ENCODE measurements around the gene MAK.
"Not testable (repeated sequence)": the region's sequence is repeated elsewhere in the genome, so short reads cannot be mapped to it uniquely, and the experiment has no call there.

The MAK gene

GRCh38 chr6:10794239-10794638, 44.1 kb downstream of the MAK start:
- Histone ChIP-seq H2AFZ (ENCODE audit: low read depth, low read length) (no peak overlapping the region), H3K36me3 (ENCODE audit: insufficient read depth, low read length) (peaks cover 7% of the 10 kb centered on the region), H3K27me3 (ENCODE audit: insufficient read depth, low read length) (no peaks in the 10 kb centered on the region), H3K4me1 (ENCODE audit: insufficient read depth, low read length) (no peaks in the 10 kb centered on the region), H3K9me3 (ENCODE audit: low read length) (no peaks in the 10 kb centered on the region), H3K4me3 (ENCODE audit: low read length) (no peak overlapping the region)

GRCh38 chr6:10793695-10794094, 44.6 kb downstream of the MAK start:
- no peaks in the 10 kb centered on the region for H3K9me3 ChIP-seq (ENCODE audit: low read length)
- no peak overlapping the region for H3K4me3 ChIP-seq (ENCODE audit: low read length)
- no peaks in the 10 kb centered on the region for H3K4me1 ChIP-seq (ENCODE audit: insufficient read depth, low read length)
- peaks cover 7% of the 10 kb centered on the region for H3K36me3 ChIP-seq (ENCODE audit: insufficient read depth, low read length)
- no peaks in the 10 kb centered on the region for H3K27me3 ChIP-seq (ENCODE audit: insufficient read depth, low read length)
- H2AFZ ChIP-seq (ENCODE audit: low read depth, low read length) = no peak overlapping the region

- H3K27me3 ChIP-seq (ENCODE audit: insufficient read depth, low read length) = no peaks in the 10 kb centered on the region
- H3K4me3 ChIP-seq (ENCODE audit: low read length) = no peak overlapping the region
- H2AFZ ChIP-seq (ENCODE audit: low read depth, low read length) = no peak overlapping the region
- H3K9me3 ChIP-seq (ENCODE audit: low read length) = no peaks in the 10 kb centered on the region
- peaks cover 7% of the 10 kb centered on the region for H3K36me3 ChIP-seq (ENCODE audit: insufficient read depth, low read length)
- H3K4me1 ChIP-seq (ENCODE audit: insufficient read depth, low read length) = no peaks in the 10 kb centered on the region
These were observed 45.3 kb downstream of the MAK start for GRCh38 chr6:10793035-10793434.

GRCh38 chr6:10792101-10792500, 46.2 kb downstream of the MAK start:
- Histone ChIP-seq H2AFZ (ENCODE audit: low read depth, low read length) (no peak overlapping the region), H3K4me3 (ENCODE audit: low read length) (no peak overlapping the region), H3K9me3 (ENCODE audit: low read length) (no peaks in the 10 kb centered on the region), H3K27me3 (ENCODE audit: insufficient read depth, low read length) (no peaks in the 10 kb centered on the region), H3K36me3 (ENCODE audit: insufficient read depth, low read length) (peaks cover 7% of the 10 kb centered on the region), H3K4me1 (ENCODE audit: insufficient read depth, low read length) (no peaks in the 10 kb centered on the region)

- Histone ChIP-seq H2AFZ (ENCODE audit: low read depth, low read length) (no peak overlapping the region), H3K36me3 (ENCODE audit: insufficient read depth, low read length) (peaks cover 7% of the 10 kb centered on the region), H3K4me3 (ENCODE audit: low read length) (no peak overlapping the region), H3K9me3 (ENCODE audit: low read length) (no peaks in the 10 kb centered on the region), H3K27me3 (ENCODE audit: insufficient read depth, low read length) (no peaks in the 10 kb centered on the region), H3K4me1 (ENCODE audit: insufficient read depth, low read length) (no peaks in the 10 kb centered on the region)
These were observed 46.7 kb downstream of the MAK start for GRCh38 chr6:10791673-10792072.

- H3K4me3 ChIP-seq (ENCODE audit: low read length) = no peak overlapping the region
- H3K36me3 ChIP-seq (ENCODE audit: insufficient read depth, low read length) = peaks cover 33% of the 10 kb centered on the region
- H3K4me1 ChIP-seq (ENCODE audit: insufficient read depth, low read length) = no peaks in the 10 kb centered on the region
- H3K27me3 ChIP-seq (ENCODE audit: insufficient read depth, low read length) = no peaks in the 10 kb centered on the region
- no peak overlapping the region for H2AFZ ChIP-seq (ENCODE audit: low read depth, low read length)
- H3K9me3 ChIP-seq (ENCODE audit: low read length) = no peaks in the 10 kb centered on the region
These were observed 59.3 kb downstream of the MAK start for GRCh38 chr6:10779076-10779475.

- Histone ChIP-seq H3K9me3 (ENCODE audit: low read length) (no peaks in the 10 kb centered on the region), H3K4me3 (ENCODE audit: low read length) (no peak overlapping the region), H3K36me3 (ENCODE audit: insufficient read depth, low read length) (peaks cover 35% of the 10 kb centered on the region), H3K4me1 (ENCODE audit: insufficient read depth, low read length) (no peaks in the 10 kb centered on the region), H2AFZ (ENCODE audit: low read depth, low read length) (no peak overlapping the region), H3K27me3 (ENCODE audit: insufficient read depth, low read length) (no peaks in the 10 kb centered on the region)
These were observed 60.1 kb downstream of the MAK start for GRCh38 chr6:10778230-10778629.

GRCh38 chr6:10771371-10771894, 66.9 kb downstream of the MAK start:
- H2AFZ ChIP-seq (ENCODE audit: low read depth, low read length) = no peak overlapping the region
- H3K36me3 ChIP-seq (ENCODE audit: insufficient read depth, low read length) = peaks cover 39% of the 10 kb centered on the region
- H3K27me3 ChIP-seq (ENCODE audit: insufficient read depth, low read length) = no peaks in the 10 kb centered on the region
- no peaks in the 10 kb centered on the region for H3K4me1 ChIP-seq (ENCODE audit: insufficient read depth, low read length)
- no peaks in the 10 kb centered on the region for H3K9me3 ChIP-seq (ENCODE audit: low read length)
- H3K4me3 ChIP-seq (ENCODE audit: low read length) = no peak overlapping the region

- Histone ChIP-seq H3K36me3 (ENCODE audit: insufficient read depth, low read length) (peaks cover 28% of the 10 kb centered on the region), H3K4me1 (ENCODE audit: insufficient read depth, low read length) (no peaks in the 10 kb centered on the region), H2AFZ (ENCODE audit: low read depth, low read length) (no peak overlapping the region), H3K27me3 (ENCODE audit: insufficient read depth, low read length) (no peaks in the 10 kb centered on the region), H3K9me3 (ENCODE audit: low read length) (no peaks in the 10 kb centered on the region), H3K4me3 (ENCODE audit: low read length) (no peak overlapping the region)
These were observed 68.9 kb downstream of the MAK start for GRCh38 chr6:10769419-10769818.

- no peaks in the 10 kb centered on the region for H3K27me3 ChIP-seq (ENCODE audit: insufficient read depth, low read length)
- H3K4me3 ChIP-seq (ENCODE audit: low read length) = no peak overlapping the region
- no peak overlapping the region for H2AFZ ChIP-seq (ENCODE audit: low read depth, low read length)
- H3K9me3 ChIP-seq (ENCODE audit: low read length) = no peaks in the 10 kb centered on the region
- H3K4me1 ChIP-seq (ENCODE audit: insufficient read depth, low read length) = no peaks in the 10 kb centered on the region
- peaks cover 10% of the 10 kb centered on the region for H3K36me3 ChIP-seq (ENCODE audit: insufficient read depth, low read length)
These were observed 75.3 kb downstream of the MAK start for GRCh38 chr6:10763006-10763405.

- H3K4me3 ChIP-seq (ENCODE audit: low read length) = no peak overlapping the region
- H3K9me3 ChIP-seq (ENCODE audit: low read length) = no peaks in the 10 kb centered on the region
- H3K4me1 ChIP-seq (ENCODE audit: insufficient read depth, low read length) = no peaks in the 10 kb centered on the region
- H3K36me3 ChIP-seq (ENCODE audit: insufficient read depth, low read length) = peaks cover 23% of the 10 kb centered on the region
- H2AFZ ChIP-seq (ENCODE audit: low read depth, low read length) = no peak overlapping the region
- H3K27me3 ChIP-seq (ENCODE audit: insufficient read depth, low read length) = no peaks in the 10 kb centered on the region
These were observed 78.4 kb downstream of the MAK start for GRCh38 chr6:10759884-10760329.

GRCh38 chr6:10759312-10759839, 79.0 kb downstream of the MAK start:
- Histone ChIP-seq H3K27me3 (ENCODE audit: insufficient read depth, low read length) (no peaks in the 10 kb centered on the region), H3K9me3 (ENCODE audit: low read length) (no peaks in the 10 kb centered on the region), H3K4me3 (ENCODE audit: low read length) (no peak overlapping the region), H2AFZ (ENCODE audit: low read depth, low read length) (no peak overlapping the region), H3K36me3 (ENCODE audit: insufficient read depth, low read length) (peaks cover 28% of the 10 kb centered on the region), H3K4me1 (ENCODE audit: insufficient read depth, low read length) (no peaks in the 10 kb centered on the region)

- Histone ChIP-seq H3K9me3 (ENCODE audit: low read length) (no peaks in the 10 kb centered on the region), H3K27me3 (ENCODE audit: insufficient read depth, low read length) (no peaks in the 10 kb centered on the region), H3K4me3 (ENCODE audit: low read length) (no peak overlapping the region), H3K36me3 (ENCODE audit: insufficient read depth, low read length) (peaks cover 47% of the 10 kb centered on the region), H3K4me1 (ENCODE audit: insufficient read depth, low read length) (no peaks in the 10 kb centered on the region), H2AFZ (ENCODE audit: low read depth, low read length) (no peak overlapping the region)
These were observed 82.3 kb downstream of the MAK start for GRCh38 chr6:10756085-10756484.

- H3K4me3 ChIP-seq (ENCODE audit: low read length); H3K9me3 ChIP-seq (ENCODE audit: low read length); H3K27me3 ChIP-seq (ENCODE audit: insufficient read depth, low read length); H2AFZ ChIP-seq (ENCODE audit: low read depth, low read length): not testable (repeated sequence)
- H3K4me1 ChIP-seq (ENCODE audit: insufficient read depth, low read length) = peaks cover 16% of the 10 kb centered on the region
- peaks cover 63% of the 10 kb centered on the region for H3K36me3 ChIP-seq (ENCODE audit: insufficient read depth, low read length)
These were observed 86.6 kb downstream of the MAK start for GRCh38 chr6:10751757-10752156.

All from neuron (in vitro differentiated cells).